ENCODE results near the gene ARPC5.

The ARPC5 gene

GRCh38 chr1:183572721-183573120, 62.9 kb downstream of the ARPC5 start:
- DNase-seq (ENCODE audit: low read depth), result no peak
- no peak overlapping the region for H3K4me3 ChIP-seq (replicated peaks; ENCODE audit: low read depth, low read length)
- no peak for TF ChIP-seq CTCF (IDR thresholded peaks at IDR 0.05; ENCODE audit: low read length, missing control alignments)

GRCh38 chr1:183571678-183572268, 63.8 kb downstream of the ARPC5 start:
- TF ChIP-seq CTCF (IDR thresholded peaks at IDR 0.05; ENCODE audit: low read length, missing control alignments), result no peak
- DNase-seq (ENCODE audit: low read depth), result no peak
- H3K4me3 ChIP-seq (replicated peaks; ENCODE audit: low read depth, low read length), result no peak overlapping the region
